ENCODE results near the gene ANAPC15.

Gene ANAPC15

GRCh38 chr11:72069200-72069599 is 43.3 kb downstream of the ANAPC15 start:
- Histone ChIP-seq H3K36me3 (ENCODE audit: control insufficient read depth, low read length) (peaks cover 54% of the 10 kb centered on the region), H3K27me3 (ENCODE audit: control insufficient read depth, low read length) (no peaks in the 10 kb centered on the region), H3K9me2 (replicated peaks; ENCODE audit: control insufficient read depth, low read length) (no peaks in the 10 kb centered on the region), H3K9me3 (ENCODE audit: control insufficient read depth, insufficient read depth, low read length) (no peaks in the 10 kb centered on the region), H3K4me2 (ENCODE audit: low read length) (no peak overlapping the region), H4K20me1 (ENCODE audit: control insufficient read depth, insufficient read depth, low read depth, low read length) (peaks cover 13% of the 10 kb centered on the region; the same call in 1 of the 2 replicates), H3F3A (ENCODE audit: control insufficient read depth, insufficient read depth) (no peaks in the 10 kb centered on the region), H3K27ac (ENCODE audit: low read depth, low read length) (no peak overlapping the region), H3K79me2 (ENCODE audit: control insufficient read depth, low read length) (peaks cover 85% of the 10 kb centered on the region), H3K4me3 (ENCODE audit: low read length) (no peak overlapping the region), H3K4me1 (ENCODE audit: control insufficient read depth, low read length) (peaks cover 35% of the 10 kb centered on the region)
- no peak for TF ChIP-seq EZH2phosphoT487 (IDR thresholded peaks at IDR 0.05; ENCODE audit: borderline replicate concordance, low read length)
- TF ChIP-seq CTCF (IDR thresholded peaks at IDR 0.05; ENCODE audit: low read depth, low read length, poor library complexity, severe bottlenecking), result no peak

GRCh38 chr11:72067676-72068075 is 44.8 kb downstream of the ANAPC15 start:
- Histone ChIP-seq H4K20me1 (ENCODE audit: control insufficient read depth, insufficient read depth, low read depth, low read length) (peaks cover 13% of the 10 kb centered on the region; the same call in 1 of the 2 replicates), H3K27me3 (ENCODE audit: control insufficient read depth, low read length) (no peaks in the 10 kb centered on the region), H3K36me3 (ENCODE audit: control insufficient read depth, low read length) (peaks cover 51% of the 10 kb centered on the region), H3K4me2 (ENCODE audit: low read length) (no peak overlapping the region), H3K9me3 (ENCODE audit: control insufficient read depth, insufficient read depth, low read length) (no peaks in the 10 kb centered on the region), H3F3A (ENCODE audit: control insufficient read depth, insufficient read depth) (peaks cover 3% of the 10 kb centered on the region; the same call in 1 of the 2 replicates), H3K4me3 (ENCODE audit: low read length) (no peak overlapping the region), H3K4me1 (ENCODE audit: control insufficient read depth, low read length) (peaks cover 36% of the 10 kb centered on the region), H3K27ac (ENCODE audit: low read depth, low read length) (no peak overlapping the region), H3K9me2 (replicated peaks; ENCODE audit: control insufficient read depth, low read length) (no peaks in the 10 kb centered on the region), H3K79me2 (ENCODE audit: control insufficient read depth, low read length) (peaks cover 72% of the 10 kb centered on the region)
- TF ChIP-seq CTCF (IDR thresholded peaks at IDR 0.05; ENCODE audit: low read depth, low read length, poor library complexity, severe bottlenecking), result no peak

- Histone ChIP-seq H3K4me3 (ENCODE audit: low read length) (no peak overlapping the region), H3K9me3 (ENCODE audit: control insufficient read depth, insufficient read depth, low read length) (no peaks in the 10 kb centered on the region), H3K79me2 (ENCODE audit: control insufficient read depth, low read length) (peaks cover 68% of the 10 kb centered on the region), H3K4me2 (ENCODE audit: low read length) (no peak overlapping the region), H3K4me1 (ENCODE audit: control insufficient read depth, low read length) (peaks cover 38% of the 10 kb centered on the region), H3K36me3 (ENCODE audit: control insufficient read depth, low read length) (peaks cover 52% of the 10 kb centered on the region), H4K20me1 (ENCODE audit: control insufficient read depth, insufficient read depth, low read depth, low read length) (peaks cover 9% of the 10 kb centered on the region; the same call in 1 of the 2 replicates), H3K9me2 (replicated peaks; ENCODE audit: control insufficient read depth, low read length) (no peaks in the 10 kb centered on the region), H3F3A (ENCODE audit: control insufficient read depth, insufficient read depth) (peaks cover 3% of the 10 kb centered on the region; the same call in 1 of the 2 replicates), H3K27ac (ENCODE audit: low read depth, low read length) (no peak overlapping the region), H3K27me3 (ENCODE audit: control insufficient read depth, low read length) (no peaks in the 10 kb centered on the region)
- no peak for TF ChIP-seq CTCF (IDR thresholded peaks at IDR 0.05; ENCODE audit: low read depth, low read length, poor library complexity, severe bottlenecking)
- TF ChIP-seq EZH2phosphoT487 (IDR thresholded peaks at IDR 0.05; ENCODE audit: borderline replicate concordance, low read length), result no peak
Observed at GRCh38 chr11:72067266-72067665, 45.2 kb downstream of the ANAPC15 start.

Data from DOHH2 (cell line).